ENCODE results near the gene NLRP13.

DNA sequence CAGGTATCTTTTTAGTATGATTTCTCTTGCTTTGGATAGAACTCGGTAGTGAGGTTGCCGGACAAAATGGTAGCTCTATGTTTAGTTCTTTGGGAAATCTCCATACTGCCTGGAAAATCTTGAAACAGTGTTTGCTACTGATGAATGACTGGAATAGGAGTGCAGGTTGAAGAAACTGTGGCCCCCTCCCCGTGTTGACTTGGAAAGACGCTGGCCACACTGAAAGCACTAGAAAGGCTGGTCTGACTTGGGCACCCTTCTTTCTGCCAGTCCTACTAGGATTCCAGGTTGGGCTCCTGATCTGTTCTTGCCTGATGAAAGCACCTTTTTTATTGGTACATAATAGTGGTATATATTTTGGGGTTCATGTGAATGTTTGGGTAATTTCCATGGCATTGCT, 49.5 kb downstream of the NLRP13 start:
- TF ChIP-seq CTCF (IDR thresholded peaks at IDR 0.05) (no peak), POLR2AphosphoS5 (IDR thresholded peaks at IDR 0.05) (no peak), POLR2A (IDR thresholded peaks at IDR 0.05) (no peak), EP300 (IDR thresholded peaks at IDR 0.05) (no peak)

Measured in stomach (tissue), 4 donors.